NCI-H2107 treated with DMSO at 0.1 percent for 48 hours (cell line): ENCODE results near the gene SCN8A.
"Not testable (repeated sequence)": the region's sequence is repeated elsewhere in the genome, so short reads cannot be mapped to it uniquely, and the experiment has no call there.

ENCODE experiments used
- DNase-seq: peaks from one replicate; lab custom pipeline; 2025; ENCODE audit not compliant: unreplicated experiment; lab: John Stamatoyannopoulos, UW

SCN8A gene

GRCh38 chr12:51621156-51621922 is 30.3 kb downstream of the SCN8A start:
- DNase-seq: no peak

- no peak for DNase-seq
Observed at GRCh38 chr12:51622564-51622963, 31.5 kb downstream of the SCN8A start.

DNA sequence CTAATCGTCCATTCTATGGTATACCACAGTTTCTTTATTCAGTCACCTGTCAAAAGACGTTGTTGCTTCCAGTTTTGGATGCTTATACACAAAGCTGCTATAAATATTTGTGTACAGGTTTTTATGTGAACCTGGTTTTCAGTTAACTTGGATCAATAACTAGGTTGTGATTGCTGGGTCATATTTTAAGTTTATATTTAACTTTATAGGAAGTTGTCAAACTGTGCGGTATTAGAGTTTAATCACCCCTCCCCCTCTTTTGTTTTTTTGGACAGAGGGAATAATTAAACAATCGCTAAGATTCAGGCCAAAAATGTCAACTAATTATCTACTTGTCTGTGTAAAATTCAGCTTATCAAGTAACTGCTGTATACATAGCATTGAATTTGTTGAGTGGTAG is 34.3 kb downstream of the SCN8A start:
- no peak for DNase-seq

DNA sequence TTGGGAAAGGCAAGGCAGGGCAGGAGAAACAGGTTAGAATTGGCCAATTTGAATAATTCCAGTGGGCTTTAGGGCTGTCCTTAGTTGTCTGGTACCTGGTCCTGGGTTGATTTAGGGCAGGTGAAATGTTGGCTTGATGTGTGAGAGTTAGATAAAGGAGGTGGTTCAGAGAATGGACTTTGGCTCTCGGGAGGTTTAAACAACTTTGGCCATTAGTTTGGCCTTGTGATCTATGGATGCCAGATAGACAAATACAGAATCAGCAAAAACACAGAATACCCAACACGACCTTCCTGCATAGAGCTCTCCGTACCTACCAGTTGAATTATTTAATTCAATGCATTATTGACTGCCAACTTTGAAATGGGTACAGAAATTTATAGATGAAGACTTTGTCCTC is 35.1 kb downstream of the SCN8A start:
- no peak for DNase-seq

DNA sequence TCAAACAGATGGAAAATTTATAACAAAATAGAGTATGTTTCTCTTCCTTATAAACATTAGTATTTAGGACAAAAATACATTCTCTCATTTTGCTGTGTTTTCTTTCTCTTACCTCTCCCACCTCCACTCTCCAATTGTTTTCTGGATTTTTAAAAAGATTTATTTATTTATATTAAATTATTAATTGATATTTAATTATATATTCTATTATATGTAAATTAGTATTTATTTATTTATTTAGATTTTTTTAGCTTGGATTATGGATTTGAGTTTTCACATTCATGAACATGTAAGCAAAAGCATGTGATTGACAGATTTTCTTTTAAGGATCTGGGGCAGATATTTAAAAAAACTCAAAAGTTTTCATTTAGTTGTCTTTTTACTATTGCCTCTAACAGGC is 35.6 kb downstream of the SCN8A start:
- DNase-seq: no peak

- no peak for DNase-seq
Observed at GRCh38 chr12:51630256-51630880, 39.3 kb downstream of the SCN8A start.

- DNase-seq: no peak
Observed at GRCh38 chr12:51630986-51631385, 40.0 kb downstream of the SCN8A start.

- no peak for DNase-seq
Observed at GRCh38 chr12:51631591-51631990, 40.6 kb downstream of the SCN8A start.

- peak; percentile 94 for DNase-seq
Observed at GRCh38 chr12:51632623-51633022, 41.6 kb downstream of the SCN8A start.

DNA sequence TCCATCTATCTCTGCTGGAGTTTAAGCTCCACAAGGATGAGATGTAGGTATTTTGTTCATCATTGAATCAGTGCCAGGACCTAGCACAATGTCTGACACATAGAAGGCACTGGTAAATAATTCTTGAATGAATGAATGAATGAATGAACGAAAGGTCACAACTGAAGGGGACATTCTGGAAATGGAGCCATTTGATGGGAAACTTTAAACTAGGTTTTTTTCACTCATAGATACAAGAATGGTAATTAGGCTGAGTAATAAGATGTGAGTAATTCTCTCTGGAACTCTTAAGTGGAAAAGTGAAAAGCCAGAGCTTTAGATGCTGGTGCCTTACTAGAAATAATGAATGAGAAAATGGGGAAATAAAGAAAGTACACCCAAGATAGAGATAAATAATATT is 44.3 kb downstream of the SCN8A start:
- no peak for DNase-seq

DNA sequence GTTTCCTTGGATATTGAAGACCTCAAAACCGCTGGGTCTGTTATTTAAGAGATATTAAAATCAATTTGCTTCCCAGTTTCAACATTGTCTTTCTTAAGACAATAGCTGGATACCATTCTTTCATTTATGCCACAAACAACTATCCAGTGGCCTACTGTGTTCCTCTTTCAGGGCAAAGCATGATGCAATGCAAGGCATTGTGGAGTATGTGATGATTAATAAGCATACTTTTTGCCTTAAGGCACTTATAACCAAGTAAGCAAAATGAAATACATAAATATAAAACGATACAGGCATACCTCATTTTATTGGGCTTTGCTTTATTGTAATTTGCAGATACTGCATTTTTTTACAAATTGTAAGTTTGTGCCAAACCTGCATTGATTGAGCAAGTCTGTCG is 45.5 kb downstream of the SCN8A start:
- no peak for DNase-seq

GRCh38 chr12:51636986-51637385 is 46.0 kb downstream of the SCN8A start:
- no peak for DNase-seq

DNA sequence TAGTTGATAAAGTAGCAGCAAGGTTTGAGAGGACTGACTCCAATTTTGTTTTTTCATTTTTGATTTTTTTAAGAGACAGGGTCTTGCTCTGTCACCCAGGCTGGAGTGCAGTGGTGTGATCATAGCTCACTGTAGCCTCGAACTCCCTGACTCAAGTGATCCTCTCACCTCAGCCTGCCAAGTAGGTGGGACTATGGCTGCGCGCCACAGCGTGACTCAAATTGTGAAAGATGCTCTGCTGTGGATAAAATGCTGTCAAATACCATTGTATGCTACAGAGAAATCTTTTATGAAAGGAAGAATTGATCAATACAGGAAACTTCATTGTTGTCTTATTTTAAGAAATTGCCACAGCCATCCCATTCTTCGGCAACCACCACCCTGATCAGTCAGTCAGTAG is 48.3 kb downstream of the SCN8A start:
- DNase-seq: no peak

DNA sequence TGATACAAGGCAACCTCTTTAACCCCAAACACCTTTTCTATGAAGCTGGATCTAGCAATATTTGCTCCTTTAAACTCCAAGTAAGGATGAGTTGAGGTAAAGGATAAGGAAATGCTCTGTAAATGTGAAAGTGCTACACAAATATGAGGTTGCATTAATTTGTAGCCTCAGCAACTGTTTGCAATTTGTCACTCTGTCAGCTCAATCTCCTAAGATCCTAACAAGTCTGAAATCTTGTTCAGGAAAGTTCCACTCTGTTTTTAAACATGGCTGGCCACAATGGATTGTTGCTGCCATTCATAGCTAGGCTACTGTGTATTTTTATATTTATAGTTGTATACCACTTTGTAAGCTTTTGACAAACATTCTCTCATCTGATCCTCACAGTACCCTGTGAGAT is 51.3 kb downstream of the SCN8A start:
- no peak for DNase-seq

- no peak for DNase-seq
Observed at GRCh38 chr12:51643951-51644350, 52.9 kb downstream of the SCN8A start.

- not testable (repeated sequence) for DNase-seq
Observed at GRCh38 chr12:51644691-51645090, 53.7 kb downstream of the SCN8A start.

- DNase-seq: no peak
Observed at GRCh38 chr12:51645961-51646360, 54.9 kb downstream of the SCN8A start.

GRCh38 chr12:51647647-51648046 is 56.6 kb downstream of the SCN8A start:
- DNase-seq: no peak

DNA sequence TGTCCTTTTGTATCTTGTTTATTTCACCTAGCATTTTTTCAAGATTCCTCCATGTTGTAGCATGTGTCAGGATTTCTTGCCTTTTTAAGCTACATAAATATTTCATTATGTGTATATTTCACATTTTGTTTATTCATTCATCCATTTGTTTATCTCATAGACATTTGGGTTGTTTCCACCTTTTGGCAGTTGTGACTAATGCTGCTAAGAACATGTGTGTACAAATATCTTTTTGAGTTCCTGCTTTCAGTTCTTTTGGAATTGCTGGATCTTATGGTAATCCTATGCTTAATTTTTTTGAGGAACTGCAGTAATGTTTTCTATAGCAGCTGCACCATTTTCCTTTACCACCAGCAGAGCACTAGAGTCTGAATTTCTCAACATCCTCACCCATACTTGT is 62.4 kb downstream of the SCN8A start:
- DNase-seq: no peak

DNA sequence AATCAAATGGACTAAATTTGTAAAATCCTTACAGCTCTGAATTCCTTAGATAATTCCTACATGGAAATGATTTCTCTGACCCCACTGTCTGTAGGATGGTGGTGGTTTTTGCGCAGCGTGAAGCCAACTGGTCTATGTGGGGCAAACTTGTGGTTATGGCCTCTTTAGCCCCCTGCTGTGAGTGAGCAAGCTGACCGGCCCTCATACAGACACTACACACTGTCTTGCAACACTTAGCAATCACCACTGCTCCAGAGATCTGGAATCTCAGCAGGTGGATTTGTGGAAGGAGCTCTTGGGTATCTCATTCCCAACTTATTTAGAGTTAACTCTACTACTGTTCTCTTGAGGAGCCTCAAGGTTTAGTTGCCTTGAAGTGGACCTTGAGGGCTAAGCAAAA is 70.2 kb downstream of the SCN8A start:
- no peak for DNase-seq

DNA sequence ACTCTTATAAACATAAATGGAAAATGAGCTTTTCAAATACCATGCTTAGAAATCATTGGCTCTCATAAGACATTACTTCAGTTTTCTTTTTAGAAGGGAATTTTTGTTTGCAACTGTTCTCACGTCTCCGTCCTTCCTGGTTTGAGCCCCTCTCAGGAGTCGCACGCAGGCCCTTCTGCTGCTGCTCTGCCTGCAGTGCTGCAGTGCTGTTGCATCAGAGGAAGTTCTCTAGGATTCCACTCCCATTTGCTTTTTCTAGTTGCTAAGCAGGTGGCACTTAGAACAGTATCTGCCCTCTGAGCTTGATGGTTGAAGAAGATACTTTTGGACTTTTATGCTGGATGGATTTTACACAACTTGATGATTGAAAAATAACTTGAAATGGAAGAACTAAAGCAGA is 70.8 kb downstream of the SCN8A start:
- DNase-seq: peak; percentile 73

GRCh38 chr12:51662728-51663154 is 71.7 kb downstream of the SCN8A start:
- DNase-seq: no peak

DNA sequence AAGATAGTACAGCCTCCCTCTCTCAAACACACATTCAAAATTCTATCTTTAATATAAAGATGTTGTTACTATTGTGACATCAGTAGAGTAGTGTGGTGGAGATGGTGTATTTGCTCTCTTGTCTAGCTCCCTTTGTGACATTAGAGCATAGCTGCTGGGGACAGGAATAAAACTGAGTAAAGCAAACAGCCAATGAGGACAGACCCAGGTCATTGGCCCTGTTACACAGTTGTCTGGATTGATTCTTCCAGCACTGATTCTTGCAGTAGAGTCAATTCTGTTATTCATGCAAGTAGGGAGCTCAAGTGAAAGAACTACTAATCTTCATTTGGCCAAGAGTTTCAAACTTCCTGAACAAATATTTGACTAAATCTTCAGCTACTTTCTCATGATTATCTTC is 72.4 kb downstream of the SCN8A start:
- DNase-seq: no peak
